Smooth muscle cell of the brain vasculature (primary cell): ENCODE results near the gene ZFP28.
A peak's percentile ranks its signal among the peaks of the same experiment; 100 is the strongest.

Experiments used
- DNase-seq: peaks from one replicate; pipeline ENCODE4 v3.0.0-alpha.2; 2012; ENCODE audit warnings: low read depth, low spot score

The ZFP28 gene

GRCh38 chr19:56538761-56539263 lies at the start of gene ZFP28:
ZFP28 (plus strand) TSS chr19:56538948; CDS start chr19:56539019, 71 bp downstream.
- DNase-seq, result no peak

- DNase-seq, result no peak
These were observed 47.3 kb upstream of the ZFP28 start for GRCh38 chr19:56491399-56491798.

GRCh38 chr19:56504581-56504980 lies 34.2 kb upstream of the ZFP28 start:
- no peak for DNase-seq

GRCh38 chr19:56507446-56508289 lies 31.1 kb upstream of the ZFP28 start, which contains the start of gene ZNF471:
ZNF471 (plus strand) TSS chr19:56507855; CDS start chr19:56511572, 3,717 bp downstream.
- DNase-seq, result peak; percentile 95

- DNase-seq, result no peak
These were observed 30.4 kb upstream of the ZFP28 start for GRCh38 chr19:56508290-56508778.

- DNase-seq, result no peak
These were observed 13.4 kb upstream of the ZFP28 start for GRCh38 chr19:56525214-56525860.

GRCh38 chr19:56537442-56537841 lies 1.3 kb upstream of the ZFP28 start:
- no peak for DNase-seq

- peak; percentile 77 for DNase-seq
These were observed 441 bp upstream of the ZFP28 start for GRCh38 chr19:56538254-56538760.

GRCh38 chr19:56543776-56544175 lies 5.0 kb downstream of the ZFP28 start:
- no peak for DNase-seq

- no peak for DNase-seq
These were observed 8.8 kb downstream of the ZFP28 start for GRCh38 chr19:56547535-56547934.

GRCh38 chr19:56554272-56554869 lies 15.6 kb downstream of the ZFP28 start:
- DNase-seq, result no peak

GRCh38 chr19:56562766-56563165 lies 24.0 kb downstream of the ZFP28 start:
- DNase-seq, result no peak

GRCh38 chr19:56566904-56567273 lies 28.1 kb downstream of the ZFP28 start:
- DNase-seq, result peak; percentile 1

GRCh38 chr19:56567274-56568120 lies 28.7 kb downstream of the ZFP28 start, which contains the start of gene ZNF470:
ZNF470 (plus strand) TSS chr19:56567468; CDS start chr19:56570312, 2,844 bp downstream.
- DNase-seq, result peak; percentile 60

- no peak for DNase-seq
These were observed 33.8 kb downstream of the ZFP28 start for GRCh38 chr19:56572589-56572988.

- DNase-seq, result no peak
These were observed 35.2 kb downstream of the ZFP28 start for GRCh38 chr19:56573914-56574313.

- DNase-seq, result no peak
These were observed 39.2 kb downstream of the ZFP28 start for GRCh38 chr19:56577719-56578602.

GRCh38 chr19:56594446-56594782 lies 55.7 kb downstream of the ZFP28 start:
- DNase-seq, result no peak

GRCh38 chr19:56594783-56595547 lies 56.2 kb downstream of the ZFP28 start, which contains the start of gene ZNF71:
ZNF71 (plus strand) TSS chr19:56595302; CDS start chr19:56601559, 6,257 bp downstream.
- peak; percentile 64 for DNase-seq
